ENCODE results near the gene HECW1.
"Not testable (repeated sequence)": the region's sequence is repeated elsewhere in the genome, so short reads cannot be mapped to it uniquely, and the experiment has no call there.

HECW1 gene

GRCh38 chr7:43198016-43198415 is 85.6 kb downstream of the HECW1 start:
- DNase-seq = no peak
- H3K27me3 Mint-ChIP-seq = peaks cover 23% of the 10 kb centered on the region
- H3K4me1 Mint-ChIP-seq (ENCODE audit: low read depth) = no peaks in the 10 kb centered on the region
- no peaks in the 10 kb centered on the region for H3K36me3 Mint-ChIP-seq (ENCODE audit: low read depth)
- no peak overlapping the region for H3K27ac Mint-ChIP-seq
- no peaks in the 10 kb centered on the region for H3K9me3 Mint-ChIP-seq
- H3K4me3 Mint-ChIP-seq = no peak overlapping the region

DNA sequence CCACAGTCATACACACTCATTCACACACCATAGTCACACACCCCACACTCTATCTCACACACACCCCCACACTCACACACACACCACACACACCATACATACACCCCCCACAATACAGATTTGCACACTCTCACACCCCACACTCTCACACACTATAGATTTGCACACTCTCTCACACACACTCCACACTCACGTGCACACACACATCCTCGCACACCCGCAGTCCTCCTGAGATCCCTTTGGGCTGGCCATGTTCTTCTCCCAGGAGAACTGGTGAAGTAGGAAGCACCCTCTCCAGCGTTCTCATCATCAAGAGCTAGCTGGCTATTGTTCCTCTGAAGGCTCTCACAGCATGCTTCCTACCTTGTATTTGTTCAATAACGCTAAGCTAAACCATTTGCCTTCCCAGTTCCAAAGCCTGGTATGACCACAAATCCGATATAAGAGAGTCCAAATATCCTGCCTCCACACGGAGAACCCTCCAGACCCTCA is 86.2 kb downstream of the HECW1 start:
- no peak for DNase-seq
- no peaks in the 10 kb centered on the region for H3K36me3 Mint-ChIP-seq (ENCODE audit: low read depth)
- H3K27me3 Mint-ChIP-seq = peaks cover 23% of the 10 kb centered on the region
- H3K27ac Mint-ChIP-seq = no peak overlapping the region
- no peak overlapping the region for H3K4me3 Mint-ChIP-seq
- no peaks in the 10 kb centered on the region for H3K9me3 Mint-ChIP-seq
- H3K4me1 Mint-ChIP-seq (ENCODE audit: low read depth) = no peaks in the 10 kb centered on the region

DNA sequence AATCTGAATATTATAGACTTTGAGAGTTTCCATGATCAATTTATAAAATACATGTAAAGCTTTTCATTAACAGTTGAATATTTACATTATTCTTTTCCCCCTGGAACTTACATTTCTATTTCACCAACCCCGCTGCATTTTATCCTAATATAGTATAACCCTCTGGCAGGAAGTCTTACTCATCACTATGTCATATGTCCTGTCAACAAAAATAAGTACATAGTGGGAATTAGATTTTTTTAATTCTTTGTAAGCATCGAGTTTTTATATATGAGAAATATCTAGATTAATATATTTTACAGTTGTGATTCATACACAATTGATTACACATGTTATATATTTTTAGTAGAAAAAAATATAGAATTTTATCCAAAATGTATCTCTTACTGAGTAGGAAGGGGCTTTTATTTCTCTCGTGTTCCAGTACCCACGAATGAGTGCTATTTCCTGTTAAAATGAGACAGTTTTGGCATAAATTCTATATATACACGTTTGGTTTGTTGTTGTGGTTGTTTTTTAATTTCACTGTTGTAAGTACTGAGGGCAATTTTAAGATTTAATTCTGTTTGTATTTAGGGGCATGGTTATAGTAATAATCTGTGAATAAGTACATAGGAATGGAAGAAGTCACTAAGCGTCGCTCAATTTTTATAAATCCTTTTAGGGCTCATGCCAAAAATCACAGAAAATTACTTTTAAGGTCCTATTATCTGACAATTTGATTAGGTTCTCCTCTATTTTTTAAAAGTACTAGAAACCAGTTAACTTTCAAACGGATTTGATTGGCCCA is 87.1 kb downstream of the HECW1 start:
- no peak for DNase-seq
- Mint-ChIP-seq H3K9me3 (no peaks in the 10 kb centered on the region), H3K36me3 (ENCODE audit: low read depth) (no peaks in the 10 kb centered on the region), H3K4me1 (ENCODE audit: low read depth) (no peaks in the 10 kb centered on the region), H3K27me3 (peaks cover 23% of the 10 kb centered on the region), H3K4me3 (no peak overlapping the region), H3K27ac (no peak overlapping the region)

DNA sequence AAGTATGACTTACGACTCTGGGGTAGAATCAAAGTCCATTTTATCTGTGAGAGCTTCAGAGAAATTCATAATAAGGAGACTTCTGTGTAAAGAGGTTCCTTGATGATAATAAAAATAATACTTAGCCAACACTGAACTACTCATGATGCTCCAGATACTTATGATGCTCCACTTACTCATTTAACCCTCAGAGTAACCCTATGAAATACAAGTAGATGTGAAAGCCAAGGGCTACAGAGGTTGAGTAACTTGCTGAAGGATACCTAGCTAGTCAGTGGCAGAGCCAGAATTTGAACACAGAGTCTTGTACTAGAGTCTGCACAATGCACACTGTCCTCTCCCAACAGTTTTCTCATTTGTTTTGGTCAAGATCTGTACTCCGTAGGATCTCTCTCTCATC is 89.5 kb downstream of the HECW1 start:
- Mint-ChIP-seq H3K36me3 (ENCODE audit: low read depth) (no peaks in the 10 kb centered on the region), H3K27me3 (peaks cover 17% of the 10 kb centered on the region), H3K27ac (no peak overlapping the region), H3K4me1 (ENCODE audit: low read depth) (no peaks in the 10 kb centered on the region), H3K9me3 (no peaks in the 10 kb centered on the region), H3K4me3 (no peak overlapping the region)
- DNase-seq = no peak

DNA sequence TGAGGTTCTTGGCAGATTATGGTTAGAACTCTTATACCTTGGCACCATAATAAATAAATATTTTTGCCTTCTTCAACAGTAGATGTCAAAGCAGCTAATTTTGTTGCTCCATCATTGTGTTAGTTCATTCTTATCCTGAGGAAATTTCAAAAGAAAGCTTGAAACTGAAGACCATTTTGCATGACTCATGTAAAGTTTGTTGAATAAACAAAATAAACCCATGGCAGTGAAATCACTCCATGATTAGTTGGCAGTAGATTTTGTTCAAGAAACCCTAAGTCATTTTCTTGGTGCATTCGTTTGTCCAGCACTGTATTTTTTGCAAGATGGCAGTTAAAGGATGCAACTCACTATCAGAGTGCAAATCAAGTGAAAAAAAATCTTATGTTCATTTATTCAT is 91.6 kb downstream of the HECW1 start:
- Mint-ChIP-seq H3K27me3 (peaks cover 19% of the 10 kb centered on the region), H3K9me3 (no peaks in the 10 kb centered on the region), H3K4me3 (no peak overlapping the region), H3K36me3 (ENCODE audit: low read depth) (no peaks in the 10 kb centered on the region), H3K27ac (no peak overlapping the region), H3K4me1 (ENCODE audit: low read depth) (no peaks in the 10 kb centered on the region)
- DNase-seq = no peak

GRCh38 chr7:43205171-43205795 is 92.8 kb downstream of the HECW1 start:
- DNase-seq = no peak
- H3K36me3 Mint-ChIP-seq (ENCODE audit: low read depth) = no peaks in the 10 kb centered on the region
- no peak overlapping the region for H3K4me3 Mint-ChIP-seq
- H3K27me3 Mint-ChIP-seq = peaks cover 21% of the 10 kb centered on the region
- no peaks in the 10 kb centered on the region for H3K9me3 Mint-ChIP-seq
- no peaks in the 10 kb centered on the region for H3K4me1 Mint-ChIP-seq (ENCODE audit: low read depth)
- H3K27ac Mint-ChIP-seq = no peak overlapping the region

GRCh38 chr7:43208242-43208641 is 95.8 kb downstream of the HECW1 start:
- Mint-ChIP-seq H3K4me1 (ENCODE audit: low read depth) (no peaks in the 10 kb centered on the region), H3K9me3 (no peaks in the 10 kb centered on the region), H3K36me3 (ENCODE audit: low read depth) (no peaks in the 10 kb centered on the region), H3K27ac (no peak overlapping the region), H3K4me3 (no peak overlapping the region), H3K27me3 (peaks cover 29% of the 10 kb centered on the region)
- no peak for DNase-seq

- peaks cover 37% of the 10 kb centered on the region for H3K27me3 Mint-ChIP-seq
- H3K9me3 Mint-ChIP-seq = not testable (repeated sequence)
Measured at GRCh38 chr7:43210539-43210938, 98.1 kb downstream of the HECW1 start.

DNA sequence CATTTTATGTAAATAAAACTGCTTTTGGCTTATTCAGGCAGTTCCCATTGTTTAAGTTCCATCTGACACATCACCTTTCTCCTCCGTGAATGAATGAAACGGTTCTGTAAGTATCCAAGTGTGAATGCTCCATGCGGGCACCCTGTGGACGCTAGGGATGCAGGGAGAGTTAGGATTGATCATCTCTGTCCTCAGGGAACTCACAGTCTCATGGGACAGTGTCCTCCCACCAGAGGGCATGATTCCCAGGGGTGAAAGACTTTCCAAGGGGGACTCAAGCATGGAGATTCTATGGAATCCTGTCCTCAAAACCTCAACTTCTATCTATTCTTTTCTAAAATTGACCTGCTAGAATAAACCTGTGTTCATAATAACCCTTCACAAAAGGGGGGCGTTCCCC is 98.8 kb downstream of the HECW1 start:
- no peaks in the 10 kb centered on the region for H3K36me3 Mint-ChIP-seq (ENCODE audit: low read depth)
- peaks cover 41% of the 10 kb centered on the region for H3K27me3 Mint-ChIP-seq
- no peak for DNase-seq
- H3K4me1 Mint-ChIP-seq (ENCODE audit: low read depth) = no peaks in the 10 kb centered on the region
- no peak overlapping the region for H3K4me3 Mint-ChIP-seq
- H3K27ac Mint-ChIP-seq = no peak overlapping the region
- no peaks in the 10 kb centered on the region for H3K9me3 Mint-ChIP-seq

More at GRCh38 chr7:43210539-43210938, 98.1 kb downstream of the HECW1 start:
- H3K4me1 Mint-ChIP-seq (ENCODE audit: low read depth); H3K27ac Mint-ChIP-seq; DNase-seq; H3K36me3 Mint-ChIP-seq (ENCODE audit: low read depth); H3K4me3 Mint-ChIP-seq: not testable (repeated sequence)

GRCh38 chr7:43211693-43212092 is 99.2 kb downstream of the HECW1 start:
- H3K4me1 Mint-ChIP-seq (ENCODE audit: low read depth) = no peaks in the 10 kb centered on the region
- H3K36me3 Mint-ChIP-seq (ENCODE audit: low read depth) = no peaks in the 10 kb centered on the region
- no peaks in the 10 kb centered on the region for H3K9me3 Mint-ChIP-seq
- no peak overlapping the region for H3K27ac Mint-ChIP-seq
- no peak overlapping the region for H3K4me3 Mint-ChIP-seq
- DNase-seq = no peak
- H3K27me3 Mint-ChIP-seq = peaks cover 45% of the 10 kb centered on the region

DNA sequence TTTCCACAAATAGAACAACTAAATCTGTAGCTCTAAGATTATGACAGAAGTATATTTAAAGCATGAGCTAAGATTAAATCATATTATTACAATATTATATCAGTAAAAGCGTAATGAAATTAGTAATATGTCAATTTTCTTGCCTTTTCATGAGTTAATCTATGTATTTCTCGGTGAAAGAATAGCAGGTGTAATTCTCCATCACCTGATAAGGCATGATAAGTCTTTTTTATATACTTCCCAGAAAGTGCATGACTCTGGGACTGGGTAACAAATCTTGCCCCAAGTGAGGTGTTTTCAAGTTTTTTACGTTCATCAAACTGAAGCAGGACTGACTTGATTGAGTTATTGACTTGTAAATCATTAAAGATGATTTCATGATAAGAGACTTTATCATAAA is 100.5 kb downstream of the HECW1 start:
- Mint-ChIP-seq H3K36me3 (ENCODE audit: low read depth) (no peaks in the 10 kb centered on the region), H3K27me3 (peaks cover 55% of the 10 kb centered on the region), H3K9me3 (no peaks in the 10 kb centered on the region), H3K27ac (no peak overlapping the region), H3K4me3 (no peak overlapping the region), H3K4me1 (ENCODE audit: low read depth) (no peaks in the 10 kb centered on the region)
- no peak for DNase-seq

- H3K36me3 Mint-ChIP-seq (ENCODE audit: low read depth) = no peaks in the 10 kb centered on the region
- H3K9me3 Mint-ChIP-seq = no peaks in the 10 kb centered on the region
- H3K4me3 Mint-ChIP-seq = no peak overlapping the region
- H3K27ac Mint-ChIP-seq = no peak overlapping the region
- no peaks in the 10 kb centered on the region for H3K4me1 Mint-ChIP-seq (ENCODE audit: low read depth)
- no peak for DNase-seq
- peaks cover 55% of the 10 kb centered on the region for H3K27me3 Mint-ChIP-seq
Measured at GRCh38 chr7:43215061-43215460, 102.6 kb downstream of the HECW1 start.

GRCh38 chr7:43217055-43217454 is 104.6 kb downstream of the HECW1 start:
- Mint-ChIP-seq H3K36me3 (ENCODE audit: low read depth) (no peaks in the 10 kb centered on the region), H3K4me3 (no peak overlapping the region), H3K27me3 (peaks cover 41% of the 10 kb centered on the region), H3K9me3 (no peaks in the 10 kb centered on the region), H3K27ac (no peak overlapping the region), H3K4me1 (ENCODE audit: low read depth) (no peaks in the 10 kb centered on the region)
- no peak for DNase-seq

DNA sequence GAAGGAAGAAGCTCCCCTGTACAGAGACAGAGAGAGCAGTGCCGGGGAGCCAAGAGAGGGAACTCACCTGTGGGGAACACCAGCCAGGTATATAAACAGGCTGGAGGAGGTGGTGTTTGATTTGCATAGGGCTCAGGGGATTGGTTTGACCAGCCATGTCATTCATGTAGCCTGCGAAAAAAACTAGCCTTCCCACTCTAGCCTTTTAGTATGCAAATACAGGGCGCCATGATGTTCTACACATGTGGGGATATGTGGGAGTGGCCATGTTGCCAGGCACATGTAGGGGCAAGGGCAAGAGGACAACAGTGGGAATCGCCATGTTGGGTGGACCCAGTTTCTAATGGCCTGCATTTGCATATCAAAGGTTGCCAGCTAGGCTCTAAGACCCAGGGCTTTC is 106.5 kb downstream of the HECW1 start:
- not testable (repeated sequence) for H3K4me1 Mint-ChIP-seq (ENCODE audit: low read depth); H3K27ac Mint-ChIP-seq; DNase-seq; H3K4me3 Mint-ChIP-seq; H3K36me3 Mint-ChIP-seq (ENCODE audit: low read depth); H3K9me3 Mint-ChIP-seq
- H3K27me3 Mint-ChIP-seq = peaks cover 38% of the 10 kb centered on the region

- H3K4me1 Mint-ChIP-seq (ENCODE audit: low read depth) = no peaks in the 10 kb centered on the region
- H3K4me3 Mint-ChIP-seq = no peak overlapping the region
- peaks cover 33% of the 10 kb centered on the region for H3K27me3 Mint-ChIP-seq
- H3K36me3 Mint-ChIP-seq (ENCODE audit: low read depth) = no peaks in the 10 kb centered on the region
- no peak overlapping the region for H3K27ac Mint-ChIP-seq
- H3K9me3 Mint-ChIP-seq = no peaks in the 10 kb centered on the region
- no peak for DNase-seq
Measured at GRCh38 chr7:43220250-43220649, 107.8 kb downstream of the HECW1 start.
